BLaER1 treated with 17β-estradiol and CSF1 and Interleukin-3, amounts not matched to agents 10 nM and 100 nM (cell line): Measurements from ENCODE around the gene ASPSCR1.

Source experiments
- H3K27ac ChIP-seq, 11 experiments: shearing (Covaris generic); formaldehyde crosslinking; 2 replicates each; pipeline ENCODE4 v1.8.1; 2022
- H3K27me3 ChIP-seq, 11 experiments: shearing (Covaris generic); formaldehyde crosslinking; 2 replicates each; pipeline ENCODE4 v1.8.1; 2022
- H3K36me3 ChIP-seq, 11 experiments: shearing (Covaris generic); formaldehyde crosslinking; 2 replicates each; pipeline ENCODE4 v1.8.1; 2022
- H3K4me1 ChIP-seq, 10 experiments: shearing (Covaris generic); formaldehyde crosslinking; 2 replicates each; pipeline ENCODE4 v1.8.1; 2022
- H3K4me2 ChIP-seq, 11 experiments: shearing (Covaris generic); formaldehyde crosslinking; 2 replicates each; pipeline ENCODE4 v1.8.1; 2022
- H3K4me3 ChIP-seq, 10 experiments: shearing (Covaris generic); formaldehyde crosslinking; 2 replicates each; pipeline ENCODE4 v1.8.1; 2022
- H3K9ac ChIP-seq, 11 experiments: shearing (Covaris generic); formaldehyde crosslinking; 2 replicates each; pipeline ENCODE4 v1.8.1; 2022
- H3K9me3 ChIP-seq, 11 experiments: shearing (Covaris generic); formaldehyde crosslinking; replicated peaks in 1 of 11; 2 replicates each; pipeline ENCODE4 v1.8.1; 2022
- H4K20me1 ChIP-seq, 11 experiments: shearing (Covaris generic); formaldehyde crosslinking; 2 replicates each; pipeline ENCODE4 v1.8.1; 2022
- Cebpa-rat ChIP-seq, 11 experiments: shearing (Covaris generic); IDR thresholded peaks; 2 replicates each; pipeline ENCODE4 v1.8.1; 2022

Gene ASPSCR1

GRCh38 chr17:82017612-82018151 is 40.3 kb downstream of the ASPSCR1 start:
- peaks cover 20 to 95% (median 75%) of the 10 kb centered on the region in 11 experiments; a peak in 21 of 22 replicates for H4K20me1 ChIP-seq
- peaks cover 10 to 29% (median 17%) of the 10 kb centered on the region in 11 experiments; a peak in 20 of 22 replicates for H3K36me3 ChIP-seq
- TF ChIP-seq Cebpa-rat (IDR thresholded peaks at IDR 0.05), result no peak
- H3K27ac ChIP-seq, result no peak overlapping the region
- H3K9ac ChIP-seq, result no peak overlapping the region
- no peak overlapping the region for H3K4me3 ChIP-seq
- no peaks in the 10 kb centered on the region for H3K9me3 ChIP-seq
- H3K27me3 ChIP-seq, result peaks cover 2 to 29% (median 16%) of the 10 kb centered on the region in 11 experiments; a peak in 21 of 22 replicates
- peaks cover 10 to 54% (median 46%) of the 10 kb centered on the region in 10 experiments for H3K4me1 ChIP-seq
- no peak overlapping the region for H3K4me2 ChIP-seq

GRCh38 chr17:82018152-82018988 is 40.9 kb downstream of the ASPSCR1 start:
- Histone ChIP-seq H3K4me2 (no peak overlapping the region), H3K9me3 (no peaks in the 10 kb centered on the region), H3K27me3 (peaks cover 0 to 22% (median 9%) of the 10 kb centered on the region in 11 experiments; a peak in 17 of 22 replicates), H4K20me1 (peaks cover 20 to 88% (median 68%) of the 10 kb centered on the region in 11 experiments; a peak in 21 of 22 replicates), H3K4me1 (peaks cover 10 to 48% (median 39%) of the 10 kb centered on the region in 10 experiments), H3K27ac (no peak overlapping the region), H3K36me3 (peaks cover 10 to 29% (median 17%) of the 10 kb centered on the region in 11 experiments; a peak in 20 of 22 replicates), H3K9ac (no peak overlapping the region), H3K4me3 (no peak overlapping the region)
- no peak for TF ChIP-seq Cebpa-rat (IDR thresholded peaks at IDR 0.05)

- no peak overlapping the region for H3K4me3 ChIP-seq
- peaks cover 16 to 48% (median 39%) of the 10 kb centered on the region in 10 experiments for H3K4me1 ChIP-seq
- no peak overlapping the region for H3K4me2 ChIP-seq
- no peak overlapping the region for H3K27ac ChIP-seq
- H3K9ac ChIP-seq, result no peak overlapping the region
- H3K27me3 ChIP-seq, result peaks cover 0 to 14% (median 1%) of the 10 kb centered on the region in 11 experiments; a peak in 12 of 22 replicates
- H3K36me3 ChIP-seq, result peaks cover 10 to 29% (median 17%) of the 10 kb centered on the region in 11 experiments; a peak in 20 of 22 replicates
- peaks cover 20 to 80% (median 61%) of the 10 kb centered on the region in 11 experiments; a peak in 21 of 22 replicates for H4K20me1 ChIP-seq
- no peak for TF ChIP-seq Cebpa-rat (IDR thresholded peaks at IDR 0.05)
- no peaks in the 10 kb centered on the region for H3K9me3 ChIP-seq
These were observed 41.7 kb downstream of the ASPSCR1 start for GRCh38 chr17:82018989-82019689.

- Histone ChIP-seq H3K27me3 (peaks cover 0 to 6% (median 0%) of the 10 kb centered on the region in 11 experiments; a peak in 3 of 22 replicates), H3K4me2 (peak overlapping the region in 4 of 11 experiments; percentile 12 to 100 (median 98); a peak in 3 of 22 replicates), H3K4me3 (no peak overlapping the region), H3K9me3 (no peaks in the 10 kb centered on the region), H3K36me3 (peaks cover 10 to 29% (median 17%) of the 10 kb centered on the region in 11 experiments; a peak in 20 of 22 replicates), H3K9ac (no peak overlapping the region), H3K27ac (no peak overlapping the region), H3K4me1 (peaks cover 18 to 48% (median 39%) of the 10 kb centered on the region in 10 experiments), H4K20me1 (peaks cover 20 to 78% (median 53%) of the 10 kb centered on the region in 11 experiments; a peak in 21 of 22 replicates)
- TF ChIP-seq Cebpa-rat (IDR thresholded peaks at IDR 0.05), result no peak
These were observed 42.5 kb downstream of the ASPSCR1 start for GRCh38 chr17:82019690-82020571.

GRCh38 chr17:82020572-82021106 is 43.2 kb downstream of the ASPSCR1 start:
- no peak overlapping the region; a peak in 1 of 20 replicates for H3K4me3 ChIP-seq
- no peak overlapping the region for H3K27ac ChIP-seq
- H4K20me1 ChIP-seq, result peaks cover 20 to 78% (median 46%) of the 10 kb centered on the region in 11 experiments; a peak in 21 of 22 replicates
- TF ChIP-seq Cebpa-rat (IDR thresholded peaks at IDR 0.05), result no peak
- H3K9me3 ChIP-seq, result no peaks in the 10 kb centered on the region
- peaks cover 18 to 46% (median 36%) of the 10 kb centered on the region in 10 experiments for H3K4me1 ChIP-seq
- H3K9ac ChIP-seq, result peak overlapping the region in 1 of 11 experiments; percentile 24; a peak in 1 of 22 replicates
- H3K27me3 ChIP-seq, result no peaks in the 10 kb centered on the region
- H3K36me3 ChIP-seq, result peaks cover 10 to 35% (median 17%) of the 10 kb centered on the region in 11 experiments; a peak in 20 of 22 replicates
- H3K4me2 ChIP-seq, result peak overlapping the region in 10 of 11 experiments; percentile 96 to 100 (median 99); a peak in 18 of 22 replicates

GRCh38 chr17:82021107-82021899 is 43.9 kb downstream of the ASPSCR1 start:
- H3K36me3 ChIP-seq, result peaks cover 10 to 42% (median 17%) of the 10 kb centered on the region in 11 experiments; a peak in 20 of 22 replicates
- TF ChIP-seq Cebpa-rat (IDR thresholded peaks at IDR 0.05), result no peak
- peak overlapping the region; percentile 96 to 100 (median 99) for H3K4me2 ChIP-seq
- H3K27ac ChIP-seq, result peak overlapping the region in 8 of 11 experiments; percentile 56 to 83 (median 80); a peak in 10 of 22 replicates
- H3K4me1 ChIP-seq, result peaks cover 18 to 46% (median 36%) of the 10 kb centered on the region in 10 experiments
- peaks cover 20 to 79% (median 46%) of the 10 kb centered on the region in 11 experiments; a peak in 21 of 22 replicates for H4K20me1 ChIP-seq
- no peaks in the 10 kb centered on the region for H3K9me3 ChIP-seq
- peak overlapping the region; percentile 67 to 99 (median 91); a peak in 19 of 20 replicates for H3K4me3 ChIP-seq
- H3K27me3 ChIP-seq, result no peaks in the 10 kb centered on the region
- peak overlapping the region; percentile 79 to 91 (median 86) for H3K9ac ChIP-seq

- Histone ChIP-seq H3K27me3 (no peaks in the 10 kb centered on the region), H4K20me1 (peaks cover 20 to 78% (median 46%) of the 10 kb centered on the region in 11 experiments; a peak in 21 of 22 replicates), H3K4me3 (peak overlapping the region; percentile 67 to 99 (median 91)), H3K9me3 (no peaks in the 10 kb centered on the region), H3K27ac (peak overlapping the region; percentile 38 to 83 (median 79); a peak in 21 of 22 replicates), H3K4me2 (peak overlapping the region; percentile 96 to 100 (median 99)), H3K9ac (peak overlapping the region; percentile 79 to 91 (median 86)), H3K36me3 (peaks cover 10 to 44% (median 18%) of the 10 kb centered on the region in 11 experiments; a peak in 20 of 22 replicates), H3K4me1 (peaks cover 18 to 46% (median 36%) of the 10 kb centered on the region in 10 experiments)
- no peak for TF ChIP-seq Cebpa-rat (IDR thresholded peaks at IDR 0.05)
These were observed 44.5 kb downstream of the ASPSCR1 start for GRCh38 chr17:82021900-82022309.
